ENCODE results near the gene DIP2B.

DNA sequence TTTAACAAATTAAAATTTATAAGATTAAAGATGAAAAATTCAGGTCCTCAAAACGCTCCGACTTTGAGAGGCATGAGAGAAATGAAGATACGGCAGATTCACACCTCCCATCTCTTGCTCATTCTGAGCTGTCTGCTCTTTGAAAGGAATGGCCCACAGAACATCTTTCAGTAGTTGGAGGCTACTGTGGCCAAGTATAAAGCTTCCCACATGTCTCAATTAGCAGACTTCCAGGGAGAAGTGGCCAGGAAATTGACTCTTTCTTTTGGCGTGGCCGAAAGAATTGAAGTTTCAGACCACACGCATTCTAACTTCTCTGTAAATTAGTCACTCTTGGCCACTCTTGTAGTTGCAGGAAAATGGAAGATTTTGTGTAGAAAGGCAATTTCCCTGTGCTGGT, 129.2 kb downstream of the DIP2B start:
- TF ChIP-seq POLR2A (IDR thresholded peaks at IDR 0.05; ENCODE audit: low read length) (no peak), JUN (IDR thresholded peaks at IDR 0.05) (no peak), CEBPB (IDR thresholded peaks at IDR 0.05) (no peak), CHD4 (IDR thresholded peaks at IDR 0.05; ENCODE audit: borderline replicate concordance) (no peak), SREBF2 (IDR thresholded peaks at IDR 0.05) (no peak), MYC (IDR thresholded peaks at IDR 0.05; ENCODE audit: borderline replicate concordance, low read length) (no peak), EP300 (IDR thresholded peaks at IDR 0.05) (no peak), POLR2AphosphoS2 (conservative IDR thresholded peaks at IDR 0.05; ENCODE audit: low read length) (no peak), RARB (CRISPR knock-in tag; IDR thresholded peaks at IDR 0.05) (no peak), BHLHE40 (IDR thresholded peaks at IDR 0.05; ENCODE audit: low read depth, low read length) (no peak)
- TF ChIP-seq, protein P1, sequence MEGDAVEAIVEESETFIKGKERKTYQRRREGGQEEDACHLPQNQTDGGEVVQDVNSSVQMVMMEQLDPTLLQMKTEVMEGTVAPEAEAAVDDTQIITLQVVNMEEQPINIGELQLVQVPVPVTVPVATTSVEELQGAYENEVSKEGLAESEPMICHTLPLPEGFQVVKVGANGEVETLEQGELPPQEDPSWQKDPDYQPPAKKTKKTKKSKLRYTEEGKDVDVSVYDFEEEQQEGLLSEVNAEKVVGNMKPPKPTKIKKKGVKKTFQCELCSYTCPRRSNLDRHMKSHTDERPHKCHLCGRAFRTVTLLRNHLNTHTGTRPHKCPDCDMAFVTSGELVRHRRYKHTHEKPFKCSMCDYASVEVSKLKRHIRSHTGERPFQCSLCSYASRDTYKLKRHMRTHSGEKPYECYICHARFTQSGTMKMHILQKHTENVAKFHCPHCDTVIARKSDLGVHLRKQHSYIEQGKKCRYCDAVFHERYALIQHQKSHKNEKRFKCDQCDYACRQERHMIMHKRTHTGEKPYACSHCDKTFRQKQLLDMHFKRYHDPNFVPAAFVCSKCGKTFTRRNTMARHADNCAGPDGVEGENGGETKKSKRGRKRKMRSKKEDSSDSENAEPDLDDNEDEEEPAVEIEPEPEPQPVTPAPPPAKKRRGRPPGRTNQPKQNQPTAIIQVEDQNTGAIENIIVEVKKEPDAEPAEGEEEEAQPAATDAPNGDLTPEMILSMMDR (IDR thresholded peaks at IDR 0.05): no peak
- TF ChIP-seq, protein P2, sequence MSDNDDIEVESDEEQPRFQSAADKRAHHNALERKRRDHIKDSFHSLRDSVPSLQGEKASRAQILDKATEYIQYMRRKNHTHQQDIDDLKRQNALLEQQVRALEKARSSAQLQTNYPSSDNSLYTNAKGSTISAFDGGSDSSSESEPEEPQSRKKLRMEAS (IDR thresholded peaks at IDR 0.05): no peak
- TF ChIP-seq, protein P3, sequence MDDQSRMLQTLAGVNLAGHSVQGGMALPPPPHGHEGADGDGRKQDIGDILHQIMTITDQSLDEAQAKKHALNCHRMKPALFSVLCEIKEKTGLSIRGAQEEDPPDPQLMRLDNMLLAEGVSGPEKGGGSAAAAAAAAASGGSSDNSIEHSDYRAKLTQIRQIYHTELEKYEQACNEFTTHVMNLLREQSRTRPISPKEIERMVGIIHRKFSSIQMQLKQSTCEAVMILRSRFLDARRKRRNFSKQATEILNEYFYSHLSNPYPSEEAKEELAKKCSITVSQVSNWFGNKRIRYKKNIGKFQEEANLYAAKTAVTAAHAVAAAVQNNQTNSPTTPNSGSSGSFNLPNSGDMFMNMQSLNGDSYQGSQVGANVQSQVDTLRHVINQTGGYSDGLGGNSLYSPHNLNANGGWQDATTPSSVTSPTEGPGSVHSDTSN (IDR thresholded peaks at IDR 0.05): no peak
- TF ChIP-seq, protein P4, sequence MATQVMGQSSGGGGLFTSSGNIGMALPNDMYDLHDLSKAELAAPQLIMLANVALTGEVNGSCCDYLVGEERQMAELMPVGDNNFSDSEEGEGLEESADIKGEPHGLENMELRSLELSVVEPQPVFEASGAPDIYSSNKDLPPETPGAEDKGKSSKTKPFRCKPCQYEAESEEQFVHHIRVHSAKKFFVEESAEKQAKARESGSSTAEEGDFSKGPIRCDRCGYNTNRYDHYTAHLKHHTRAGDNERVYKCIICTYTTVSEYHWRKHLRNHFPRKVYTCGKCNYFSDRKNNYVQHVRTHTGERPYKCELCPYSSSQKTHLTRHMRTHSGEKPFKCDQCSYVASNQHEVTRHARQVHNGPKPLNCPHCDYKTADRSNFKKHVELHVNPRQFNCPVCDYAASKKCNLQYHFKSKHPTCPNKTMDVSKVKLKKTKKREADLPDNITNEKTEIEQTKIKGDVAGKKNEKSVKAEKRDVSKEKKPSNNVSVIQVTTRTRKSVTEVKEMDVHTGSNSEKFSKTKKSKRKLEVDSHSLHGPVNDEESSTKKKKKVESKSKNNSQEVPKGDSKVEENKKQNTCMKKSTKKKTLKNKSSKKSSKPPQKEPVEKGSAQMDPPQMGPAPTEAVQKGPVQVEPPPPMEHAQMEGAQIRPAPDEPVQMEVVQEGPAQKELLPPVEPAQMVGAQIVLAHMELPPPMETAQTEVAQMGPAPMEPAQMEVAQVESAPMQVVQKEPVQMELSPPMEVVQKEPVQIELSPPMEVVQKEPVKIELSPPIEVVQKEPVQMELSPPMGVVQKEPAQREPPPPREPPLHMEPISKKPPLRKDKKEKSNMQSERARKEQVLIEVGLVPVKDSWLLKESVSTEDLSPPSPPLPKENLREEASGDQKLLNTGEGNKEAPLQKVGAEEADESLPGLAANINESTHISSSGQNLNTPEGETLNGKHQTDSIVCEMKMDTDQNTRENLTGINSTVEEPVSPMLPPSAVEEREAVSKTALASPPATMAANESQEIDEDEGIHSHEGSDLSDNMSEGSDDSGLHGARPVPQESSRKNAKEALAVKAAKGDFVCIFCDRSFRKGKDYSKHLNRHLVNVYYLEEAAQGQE (IDR thresholded peaks at IDR 0.05): no peak

Data from A549 (cell line).